Omental fat pad (tissue), 4 donors: ENCODE measurements around the gene MTHFR. TPM values are rescaled to one million over a fixed set of nuclear protein-coding genes. Genes with fewer than 3 reads are reported as not detected.

Source experiments
- ATAC-seq: fragments of 150-250 bp; one replicate; pipeline ENCODE4 v1.9.1; 2016; ENCODE audit warnings: mild to moderate bottlenecking, moderate library complexity; ENCODE audit not compliant: low FRiP score
- DNase-seq: peaks from one replicate; pipeline ENCODE4 v3.0.0-alpha.2; 2019; ENCODE audit warnings: low spot score
- total RNA-seq, 4 donors: library from RNA; depleted of rRNA; stranded (reverse); fragments of >200 nt; gene quantifications; one replicate each; pipeline ENCODE4 v1.1.0, GENCODE V29; 2016
- TF ChIP-seq, protein P1 (sequence below), 3 donors: fragments of 450-650 bp; IDR thresholded peaks; one replicate each; pipeline ENCODE4 v1.5.1; 2016 to 2017; ENCODE audit warnings: antibody characterized with exemption in 3 of 3, mild to moderate bottlenecking in 3 of 3, moderate library complexity in 2 of 3

MTHFR gene
- total RNA-seq, 4 donors from 2014 or later: 28.9 to 44.8 (median 36.0) TPM

GRCh38 chr1:11772458-11772857, 33.3 kb downstream of the MTHFR start:
- TF ChIP-seq, protein P1, sequence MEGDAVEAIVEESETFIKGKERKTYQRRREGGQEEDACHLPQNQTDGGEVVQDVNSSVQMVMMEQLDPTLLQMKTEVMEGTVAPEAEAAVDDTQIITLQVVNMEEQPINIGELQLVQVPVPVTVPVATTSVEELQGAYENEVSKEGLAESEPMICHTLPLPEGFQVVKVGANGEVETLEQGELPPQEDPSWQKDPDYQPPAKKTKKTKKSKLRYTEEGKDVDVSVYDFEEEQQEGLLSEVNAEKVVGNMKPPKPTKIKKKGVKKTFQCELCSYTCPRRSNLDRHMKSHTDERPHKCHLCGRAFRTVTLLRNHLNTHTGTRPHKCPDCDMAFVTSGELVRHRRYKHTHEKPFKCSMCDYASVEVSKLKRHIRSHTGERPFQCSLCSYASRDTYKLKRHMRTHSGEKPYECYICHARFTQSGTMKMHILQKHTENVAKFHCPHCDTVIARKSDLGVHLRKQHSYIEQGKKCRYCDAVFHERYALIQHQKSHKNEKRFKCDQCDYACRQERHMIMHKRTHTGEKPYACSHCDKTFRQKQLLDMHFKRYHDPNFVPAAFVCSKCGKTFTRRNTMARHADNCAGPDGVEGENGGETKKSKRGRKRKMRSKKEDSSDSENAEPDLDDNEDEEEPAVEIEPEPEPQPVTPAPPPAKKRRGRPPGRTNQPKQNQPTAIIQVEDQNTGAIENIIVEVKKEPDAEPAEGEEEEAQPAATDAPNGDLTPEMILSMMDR (IDR thresholded peaks at IDR 0.05): no peak
- DNase-seq: no peak
- no peak for ATAC-seq

GRCh38 chr1:11771481-11772043, 34.2 kb downstream of the MTHFR start:
- ATAC-seq (no peak), DNase-seq (no peak)
- TF ChIP-seq, protein P1 (IDR thresholded peaks at IDR 0.05): no peak

- TF ChIP-seq, protein P1 (IDR thresholded peaks at IDR 0.05): no peak
- ATAC-seq (no peak), DNase-seq (no peak)
These were observed 35.8 kb downstream of the MTHFR start for GRCh38 chr1:11770011-11770410.

DNA sequence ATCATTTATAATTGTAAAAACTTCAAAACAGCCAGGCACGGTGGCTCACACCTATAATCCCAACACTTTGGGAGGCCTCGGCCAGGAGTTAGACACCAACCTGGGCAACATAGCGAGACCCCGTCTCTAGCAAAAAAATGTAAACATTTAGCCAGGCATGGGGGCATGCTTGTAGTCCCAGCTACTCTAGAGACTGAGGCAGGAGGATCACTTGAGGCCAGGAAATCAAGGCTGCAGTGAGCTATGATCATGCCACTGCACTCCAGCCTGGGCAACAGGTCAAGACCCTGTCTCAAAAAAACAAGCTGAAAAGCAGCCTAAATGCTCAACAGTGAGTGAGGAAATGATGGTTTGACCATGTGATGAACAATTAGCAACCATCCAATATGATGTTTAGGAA, 36.5 kb downstream of the MTHFR start:
- TF ChIP-seq, protein P1 (IDR thresholded peaks at IDR 0.05): no peak
- DNase-seq (no peak), ATAC-seq (no peak)

DNA sequence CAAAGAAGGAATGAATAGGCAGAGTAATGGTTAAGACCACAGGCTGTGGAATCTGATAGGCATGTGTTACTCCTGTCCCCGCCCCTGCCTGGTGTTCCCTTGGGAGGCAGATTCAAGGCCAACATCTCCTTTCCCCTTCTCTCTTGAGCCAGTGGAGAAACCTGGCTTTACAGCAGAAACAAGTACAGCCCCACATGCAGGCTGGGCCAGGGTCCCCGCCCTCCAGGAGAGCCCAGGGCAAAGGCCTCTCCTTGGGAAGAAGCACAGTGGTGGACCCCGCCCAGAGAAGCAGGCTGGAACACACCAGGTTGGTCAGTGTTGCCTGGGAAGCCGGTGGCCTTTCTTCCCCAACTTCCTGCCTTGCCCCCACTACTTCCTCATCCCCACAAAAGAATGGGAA, 36.9 kb downstream of the MTHFR start:
- TF ChIP-seq, protein P1 (IDR thresholded peaks at IDR 0.05): no peak
- DNase-seq (no peak), ATAC-seq (no peak)

DNA sequence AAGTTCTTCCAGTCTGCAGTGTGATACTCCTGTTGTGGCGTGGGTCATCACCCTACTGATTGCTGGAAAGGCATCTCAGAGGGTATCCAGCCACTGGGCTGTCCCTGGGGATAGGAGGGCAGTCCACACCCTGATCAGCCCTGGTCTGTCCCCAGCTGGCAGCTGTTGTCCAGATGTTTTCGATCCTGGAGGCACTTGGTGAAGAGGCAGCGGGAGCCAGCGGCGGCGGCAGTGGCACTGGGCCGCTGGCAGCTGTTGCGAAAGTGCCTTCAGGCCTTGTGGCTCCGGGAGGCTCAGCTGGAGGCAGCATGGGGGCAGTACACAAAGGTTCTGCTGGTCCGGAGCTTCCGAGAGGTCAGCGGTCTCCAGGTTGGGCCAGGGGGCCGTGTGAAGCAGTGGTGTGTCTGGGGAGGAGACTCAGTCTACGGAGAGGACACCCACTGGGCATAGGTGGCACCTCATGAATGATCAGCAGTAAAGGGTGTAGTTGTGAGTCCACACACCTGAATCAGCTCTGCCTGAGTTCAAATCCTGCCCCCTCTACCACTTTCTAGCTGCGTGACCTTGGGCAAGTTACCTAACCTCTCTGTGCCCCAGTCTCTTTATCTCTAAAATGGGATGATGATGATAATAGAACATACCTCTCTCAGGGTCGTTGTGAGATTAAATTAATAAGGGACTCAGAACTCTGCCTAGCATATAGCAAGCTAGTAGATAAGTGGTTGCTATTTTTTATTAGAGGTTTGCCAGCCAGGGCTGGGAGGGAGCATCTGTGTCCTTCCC, 37.7 kb downstream of the MTHFR start:
- no peak for DNase-seq
- no peak for ATAC-seq
- TF ChIP-seq, protein P1 (IDR thresholded peaks at IDR 0.05): no peak

DNA sequence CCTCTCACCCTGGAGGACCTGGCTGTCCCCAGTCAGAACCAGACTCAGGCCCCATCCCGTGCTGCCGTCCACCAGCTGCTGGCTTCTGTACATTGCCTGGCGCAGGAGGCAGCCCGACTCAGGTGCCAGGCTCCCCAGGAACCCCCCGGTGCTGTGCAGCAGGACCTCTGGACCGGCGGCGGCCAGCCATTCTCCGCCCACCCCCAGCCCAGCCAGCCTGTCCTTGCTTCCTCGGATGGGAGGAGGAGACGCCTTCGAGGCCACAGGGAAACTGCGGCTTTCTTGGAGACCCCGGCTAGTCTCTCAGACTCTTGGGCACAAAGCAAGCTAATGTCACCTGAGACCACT, 39.4 kb downstream of the MTHFR start:
- no peak for DNase-seq
- TF ChIP-seq, protein P1 (IDR thresholded peaks at IDR 0.05): no peak
- ATAC-seq: no peak
